Breast epithelium (tissue), 3 donors: ENCODE results near the gene MAD1L1.

Experiments
- POLR2AphosphoS5 ChIP-seq, 3 donors: sonication (generic); formaldehyde crosslinking; IDR thresholded peaks; one replicate each; pipeline ENCODE4 v1.6.1; 2017; ENCODE audit warnings: antibody characterized with exemption in 3 of 3
- TF ChIP-seq, protein P1 (sequence below), 3 donors: fragments of 450-650 bp; IDR thresholded peaks; one replicate each; pipeline ENCODE4 v1.5.1; 2016 to 2017; ENCODE audit warnings: antibody characterized with exemption in 3 of 3, mild to moderate bottlenecking in 3 of 3, moderate library complexity in 3 of 3

DNA sequence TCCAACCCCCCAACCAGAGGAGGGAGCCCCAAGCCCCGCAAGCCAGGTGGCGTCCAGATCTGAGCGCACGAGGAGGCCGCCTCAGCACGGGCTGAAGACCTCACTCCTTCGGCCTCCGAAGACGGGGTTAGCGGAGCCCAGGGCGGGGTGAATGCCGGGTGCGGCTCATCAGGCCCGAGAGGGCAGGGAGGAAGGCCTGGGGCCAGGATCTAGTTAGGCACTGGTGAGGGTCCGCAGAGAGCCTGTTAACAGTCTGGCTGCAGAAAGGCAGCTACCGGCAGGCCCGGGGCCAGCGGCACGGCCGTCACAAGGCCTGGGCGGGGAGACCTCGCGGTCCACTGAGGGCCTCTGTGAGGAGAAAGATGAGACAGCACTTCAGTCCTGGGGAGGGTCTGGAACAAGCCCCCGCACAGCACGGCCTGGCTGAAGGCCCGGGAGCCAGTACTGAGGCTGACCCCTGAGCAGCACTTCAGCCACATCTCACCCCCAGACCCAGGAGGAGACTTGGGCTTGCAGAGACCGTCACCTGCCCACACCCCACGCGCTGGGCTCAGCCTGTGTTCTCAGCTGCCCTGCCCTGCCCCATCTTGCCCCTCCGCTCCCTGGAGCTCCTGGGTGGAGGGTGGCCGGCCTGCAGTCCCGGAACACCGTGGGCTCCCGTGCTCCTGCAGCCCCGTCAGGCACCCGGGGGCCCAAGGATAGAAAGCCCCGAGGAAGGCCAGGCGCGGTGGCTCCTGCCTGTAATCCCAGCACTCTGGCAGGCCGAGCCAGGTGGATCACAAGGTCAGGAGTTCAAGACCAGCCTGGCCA lies 369.4 kb downstream of the MAD1L1 start:
- TF ChIP-seq, protein P1, sequence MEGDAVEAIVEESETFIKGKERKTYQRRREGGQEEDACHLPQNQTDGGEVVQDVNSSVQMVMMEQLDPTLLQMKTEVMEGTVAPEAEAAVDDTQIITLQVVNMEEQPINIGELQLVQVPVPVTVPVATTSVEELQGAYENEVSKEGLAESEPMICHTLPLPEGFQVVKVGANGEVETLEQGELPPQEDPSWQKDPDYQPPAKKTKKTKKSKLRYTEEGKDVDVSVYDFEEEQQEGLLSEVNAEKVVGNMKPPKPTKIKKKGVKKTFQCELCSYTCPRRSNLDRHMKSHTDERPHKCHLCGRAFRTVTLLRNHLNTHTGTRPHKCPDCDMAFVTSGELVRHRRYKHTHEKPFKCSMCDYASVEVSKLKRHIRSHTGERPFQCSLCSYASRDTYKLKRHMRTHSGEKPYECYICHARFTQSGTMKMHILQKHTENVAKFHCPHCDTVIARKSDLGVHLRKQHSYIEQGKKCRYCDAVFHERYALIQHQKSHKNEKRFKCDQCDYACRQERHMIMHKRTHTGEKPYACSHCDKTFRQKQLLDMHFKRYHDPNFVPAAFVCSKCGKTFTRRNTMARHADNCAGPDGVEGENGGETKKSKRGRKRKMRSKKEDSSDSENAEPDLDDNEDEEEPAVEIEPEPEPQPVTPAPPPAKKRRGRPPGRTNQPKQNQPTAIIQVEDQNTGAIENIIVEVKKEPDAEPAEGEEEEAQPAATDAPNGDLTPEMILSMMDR (IDR thresholded peaks at IDR 0.05) = no peak
- TF ChIP-seq POLR2AphosphoS5 (IDR thresholded peaks at IDR 0.05) = no peak
